C4-2B (cell line): Measurements from ENCODE around the gene TLL2.

Experiments
- H3K27ac ChIP-seq: fragments of 450-650 bp; 2 replicates; pipeline ENCODE4 v1.5.1; 2017
- CTCF ChIP-seq: fragments of 450-650 bp; conservative IDR thresholded peaks from 2 replicates; pipeline ENCODE4 v1.5.1; 2017; ENCODE audit warnings: mild to moderate bottlenecking
- ZFX ChIP-seq: fragments of 450-650 bp; IDR thresholded peaks from 2 replicates; pipeline ENCODE4 v1.6.1; 2017

The TLL2 gene

GRCh38 chr10:96360766-96361165, 153.0 kb downstream of the TLL2 start:
- TF ChIP-seq CTCF, result no peak
- no peak for TF ChIP-seq ZFX
- H3K27ac ChIP-seq, result no peak overlapping the region

GRCh38 chr10:96360331-96360730, 153.4 kb downstream of the TLL2 start:
- H3K27ac ChIP-seq, result no peak overlapping the region
- TF ChIP-seq CTCF (no peak), ZFX (no peak)

GRCh38 chr10:96359616-96360015, 154.1 kb downstream of the TLL2 start:
- no peak overlapping the region for H3K27ac ChIP-seq
- TF ChIP-seq ZFX (no peak), CTCF (no peak)

GRCh38 chr10:96358851-96359540, 154.7 kb downstream of the TLL2 start, which contains the start of gene OPALIN:
TSS of gene OPALIN (minus strand) at chr10:96359002. CDS start at chr10:96358896, 106 bp downstream.
- no peak within 1 kb of the TSS for H3K27ac ChIP-seq
- TF ChIP-seq CTCF, result no peak
- no peak for TF ChIP-seq ZFX

GRCh38 chr10:96357038-96357620, 156.6 kb downstream of the TLL2 start:
- TF ChIP-seq ZFX (no peak), CTCF (no peak)
- H3K27ac ChIP-seq, result no peak overlapping the region

- TF ChIP-seq ZFX (no peak), CTCF (no peak)
- no peak overlapping the region for H3K27ac ChIP-seq
Observed at GRCh38 chr10:96352582-96352981, 161.1 kb downstream of the TLL2 start.

- TF ChIP-seq CTCF, result no peak
- no peak for TF ChIP-seq ZFX
- H3K27ac ChIP-seq, result no peak overlapping the region
Observed at GRCh38 chr10:96352027-96352426, 161.7 kb downstream of the TLL2 start.
